ENCODE results near the gene CFAP74. TPM values are rescaled to one million over a fixed set of nuclear protein-coding genes. Genes with fewer than 3 reads are reported as not detected.
A peak's percentile ranks its signal among the peaks of the same experiment; 100 is the strongest.

The CFAP74 gene
- total and polyA plus RNA-seq, 2 of the 4 experiments (the other 2 are of a cell fraction): not detected

- no peak overlapping the region for H4K91ac ChIP-seq (ENCODE audit: insufficient read depth, low read depth, low read length)
- POLR2A ChIA-PET (ENCODE audit: unreplicated experiment): interaction anchor here (0.6 kb wide), 1 partner anchor 48 kb away, joined by 3 read pairs; no protein-coding TSS in a partner anchor
- no peak overlapping the region for H2AK5ac ChIP-seq (ENCODE audit: low read depth, low read length)
- WGBS, 2 experiments (ENCODE audit: extremely low coverage in 2 of 2, insufficient read length in 1 of 2): 60% methylated on average over 1 of the region's 17 CpGs; no CpG with 5 or more reads in 1 of the 2 experiments
- no peak overlapping the region for H2BK15ac ChIP-seq (ENCODE audit: low read depth, low read length)
- H3K4me3 ChIP-seq (ENCODE audit: insufficient read depth, low read depth, low read length): no peak overlapping the region
- H3K27me3 ChIP-seq (ENCODE audit: control insufficient read depth, insufficient read depth, low read length): peaks cover 42% of the 10 kb centered on the region
- no peak overlapping the region for H2BK20ac ChIP-seq (ENCODE audit: low read depth, low read length)
- H3K9ac ChIP-seq (ENCODE audit: low read depth, low read length): no peak overlapping the region
- no peak overlapping the region for H3K4ac ChIP-seq (ENCODE audit: low read depth, low read length)
- no peak overlapping the region for H3K27ac ChIP-seq (ENCODE audit: insufficient read depth, low read length)
- H2AFZ ChIP-seq (replicated peaks; ENCODE audit: low read length, poor library complexity): no peak overlapping the region
- H3K9me3 ChIP-seq (ENCODE audit: control insufficient read depth, insufficient read depth, low read length): no peaks in the 10 kb centered on the region
- H4K8ac ChIP-seq (ENCODE audit: low read depth in 2 of 2, low read length in 2 of 2): no peak overlapping the region
- H3K23ac ChIP-seq (ENCODE audit: low read depth, low read length): no peak overlapping the region
- no peak overlapping the region for H2BK120ac ChIP-seq (ENCODE audit: low read depth, low read length)
- H3K36me3 ChIP-seq (ENCODE audit: control insufficient read depth, insufficient read depth, low read length): no peaks in the 10 kb centered on the region
- DNase-seq (no peak), ATAC-seq (ENCODE audit: low read depth) (no peak)
- BruUV-seq (replicated peaks): no TSS peak
- no peak overlapping the region for H3K18ac ChIP-seq (ENCODE audit: low read depth, low read length)
- intact Hi-C loops (cut with micrococcal nuclease): loop anchor here (5.0 kb wide), 1 partner anchor 87 kb away; no protein-coding TSS in a partner anchor
- peak overlapping the region; percentile 51 for H2AK9ac ChIP-seq (replicated peaks; ENCODE audit: low read depth, low read length, poor library complexity)
- H2BK5ac ChIP-seq (ENCODE audit: low read depth, low read length, poor library complexity, severe bottlenecking): no peak overlapping the region
- H4K20me1 ChIP-seq (ENCODE audit: insufficient read depth, low read length): no peaks in the 10 kb centered on the region
- in situ Hi-C loops (cut with MboI; ENCODE audit: low sequenced_read_pairs): loop anchor here (10.0 to 25.0 kb wide), 2 partner anchors 194 to 402 kb away; no protein-coding TSS in a partner anchor
- H3K9me1 ChIP-seq (ENCODE audit: insufficient read depth, low read length): no peaks in the 10 kb centered on the region
- no peaks in the 10 kb centered on the region for H3K79me1 ChIP-seq (ENCODE audit: low read depth in 1 of 2, low read length in 2 of 2)
- H3K4me2 ChIP-seq (ENCODE audit: low read depth, low read length): no peak overlapping the region
- H3K56ac ChIP-seq (ENCODE audit: extremely low read depth, insufficient read depth, low read length): no peak overlapping the region
- peaks cover 2% of the 10 kb centered on the region; the same call in 1 of the 2 replicates for H3K4me1 ChIP-seq (ENCODE audit: control insufficient read depth, insufficient read depth, low read length)
- CTCF ChIA-PET: interaction anchor here (0.6 to 1.3 kb wide), 2 partner anchors 73 to 84 kb away, joined by 6 read pairs; no protein-coding TSS in a partner anchor
- dilution Hi-C loops (cut with HindIII; ENCODE audit: low sequenced_read_pairs, unreplicated experiment): no loop called here
- no peak overlapping the region for H4K5ac ChIP-seq (ENCODE audit: low read depth, low read length)
- no peak overlapping the region for H3K14ac ChIP-seq (replicated peaks; ENCODE audit: low read depth, low read length)
- TF ChIP-seq SMC3 (IDR thresholded peaks at IDR 0.05; ENCODE audit: low read depth, low read length) (no peak), ELK1 (IDR thresholded peaks at IDR 0.05; ENCODE audit: borderline replicate concordance, low read depth, low read length) (no peak), RCOR1 (IDR thresholded peaks at IDR 0.05; ENCODE audit: insufficient replicate concordance, low read length) (no peak), NFE2L2 (IDR thresholded peaks at IDR 0.05; ENCODE audit: low read depth, low read length) (no peak), USF2 (IDR thresholded peaks at IDR 0.05; ENCODE audit: low read depth, low read length) (no peak), RFX5 (IDR thresholded peaks at IDR 0.05; ENCODE audit: low read depth, low read length) (no peak), MXI1 (IDR thresholded peaks at IDR 0.05; ENCODE audit: borderline replicate concordance, low read depth, low read length) (no peak), FOS (IDR thresholded peaks at IDR 0.05; ENCODE audit: low read depth, low read length) (no peak), CHD1 (IDR thresholded peaks at IDR 0.05; ENCODE audit: low read depth, low read length) (no peak), RAD21 (IDR thresholded peaks at IDR 0.05; ENCODE audit: low read length) (no peak), CTCF (conservative IDR thresholded peaks at IDR 0.05; ENCODE audit: low read depth, low read length) (no peak), POLR2A (IDR thresholded peaks at IDR 0.05; ENCODE audit: low read depth, low read length) (no peak), MAZ (IDR thresholded peaks at IDR 0.05; ENCODE audit: borderline replicate concordance, low read depth, low read length) (no peak), BHLHE40 (IDR thresholded peaks at IDR 0.05; ENCODE audit: low read depth, low read length) (no peak), MAFK (IDR thresholded peaks at IDR 0.05; ENCODE audit: low read depth, low read length) (no peak)
These were observed 42.9 kb downstream of the CFAP74 start for GRCh38 chr1:1960480-1961196.
